Measurements from ENCODE around the gene FAM193B.

DNA sequence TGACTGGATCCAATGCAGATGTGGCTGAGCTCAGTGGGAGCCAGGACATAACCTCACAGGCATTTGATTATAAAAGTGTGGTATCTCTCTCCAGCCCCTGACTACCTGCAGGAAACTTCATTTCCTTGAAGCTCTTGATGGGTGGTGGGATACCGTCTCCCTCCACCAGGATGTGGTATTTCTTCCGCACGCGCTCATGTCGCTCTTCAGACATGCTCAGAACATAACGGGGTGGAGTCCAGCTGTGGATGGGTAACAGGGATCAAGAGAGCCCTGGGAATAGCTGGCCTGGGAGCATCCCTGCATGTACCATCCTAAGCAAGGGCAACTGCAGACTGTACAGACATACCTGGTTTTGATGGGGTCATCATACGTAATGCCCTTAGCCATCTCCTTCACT, 38.8 kb downstream of the FAM193B start:
- TF ChIP-seq ZFP36 (IDR thresholded peaks at IDR 0.05; ENCODE audit: borderline replicate concordance, low read depth, low read length, partially characterized antibody), result no peak
- TF ChIP-seq POLR2AphosphoS5 (IDR thresholded peaks at IDR 0.05; ENCODE audit: low read depth, low read length), result no peak
- TF ChIP-seq, protein P1, sequence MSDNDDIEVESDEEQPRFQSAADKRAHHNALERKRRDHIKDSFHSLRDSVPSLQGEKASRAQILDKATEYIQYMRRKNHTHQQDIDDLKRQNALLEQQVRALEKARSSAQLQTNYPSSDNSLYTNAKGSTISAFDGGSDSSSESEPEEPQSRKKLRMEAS (IDR thresholded peaks at IDR 0.05), result no peak
- TF ChIP-seq HMG20B (CRISPR knock-in tag; conservative IDR thresholded peaks at IDR 0.05), result no peak
- TF ChIP-seq ZNF768 (CRISPR knock-in tag; IDR thresholded peaks at IDR 0.05), result no peak
- no peak for TF ChIP-seq RBFOX2 (IDR thresholded peaks at IDR 0.05; ENCODE audit: low read depth, low read length)
